HCT116 (cell line): ENCODE results near the gene OR8G5. TPM values are rescaled to one million over a fixed set of nuclear protein-coding genes. Genes with fewer than 3 reads are reported as not detected.
"Not testable (repeated sequence)": the region's sequence is repeated elsewhere in the genome, so short reads cannot be mapped to it uniquely, and the experiment has no call there.

Experiments used
- ATAC-seq: fragments of 200-7000 bp; cut with Tn5 transposase; 2 replicates; pipeline ENCODE4 v1.9.1; 2020; ENCODE audit warnings: mild to moderate bottlenecking, moderate library complexity
- BruUV-seq: library from RNA; stranded (reverse); fragments of 400-500 nt; replicated peaks from 2 replicates; lab custom pipeline; 2021; lab: Mats Ljungman, UMichigan
- CTCF ChIA-PET: fragments of 300-600 bp; sonication (Branson Sonifier 250); formaldehyde crosslinking; loops from one replicate; lab custom pipeline; 2021; ENCODE audit warnings: antibody characterized with exemption; lab: Charles Lee
- POLR2A ChIA-PET: fragments of 300-600, 350-600 bp; sonication (Branson Sonifier 250); formaldehyde crosslinking; loops from one replicate; lab custom pipeline; 2021; ENCODE audit warnings: antibody characterized with exemption; lab: Charles Lee
- RAD21 ChIA-PET, 2 experiments: fragments of 300-600 bp; sonication (Branson Sonifier 250); formaldehyde crosslinking; loops; one replicate each; lab custom pipeline; 2023; ENCODE audit warnings: low total read pairs in 2 of 2; ENCODE audit not compliant: uncharacterized antibody in 2 of 2, unreplicated experiment in 2 of 2, low non-redundant PET in 1 of 2; lab: Charles Lee
- DNase-seq: peaks from one replicate; pipeline ENCODE4 v3.0.0-alpha.2; 2010; ENCODE audit warnings: low read depth, low spot score
- H2AFZ ChIP-seq: fragments of 200-600 bp; shearing (Covaris generic), sonication (generic); 2 replicates; pipeline ENCODE4 v1.6.1; 2017; ENCODE audit warnings: low read depth, mixed run types, mixed read lengths, antibody characterized with exemption, low read length; ENCODE audit not compliant: poor library complexity, severe bottlenecking
- H3K27ac ChIP-seq: 2 replicates; pipeline ENCODE4 v1.5.1; 2012; ENCODE audit warnings: low read depth, low read length
- H3K27me3 ChIP-seq: fragments of 200-600 bp; sonication (generic); 2 replicates; pipeline ENCODE4 v1.6.1; 2016; ENCODE audit warnings: mixed run types, low read length, mixed read lengths; ENCODE audit not compliant: insufficient read depth
- H3K36me3 ChIP-seq, 2 experiments: fragments of 200-500 bp in 1 of 2; fragments of 200-600 bp in 1 of 2; sonication (Bioruptor generic) in 1 of 2; sonication (generic) in 1 of 2; 2 replicates each; pipeline versions ENCODE4 v1.5.1 to v1.6.1; 2014 to 2016; ENCODE audit warnings: low read length in 2 of 2, inconsistent platforms in 1 of 2, mixed read lengths in 1 of 2, mixed run types in 1 of 2; ENCODE audit not compliant: insufficient read depth in 2 of 2, control insufficient read depth in 1 of 2
- H3K4me1 ChIP-seq, 2 experiments: fragments of 200-600 bp in 1 of 2; sonication (generic) in 1 of 2; 2 replicates each; pipeline versions ENCODE4 v1.5.1 to v1.6.1; 2012 to 2017; ENCODE audit warnings: low read length in 2 of 2, inconsistent platforms in 1 of 2, mild to moderate bottlenecking in 1 of 2, mixed read lengths in 1 of 2, mixed run types in 1 of 2, moderate library complexity in 1 of 2; ENCODE audit not compliant: insufficient read depth in 2 of 2, control insufficient read depth in 1 of 2
- H3K4me2 ChIP-seq: fragments of 200-600 bp; sonication (generic); 2 replicates; pipeline ENCODE4 v1.6.1; 2017; ENCODE audit warnings: mixed run types, low read length, mixed read lengths
- H3K4me3 ChIP-seq, 2 experiments: fragments of 200-600 bp in 1 of 2; sonication (generic) in 1 of 2; replicated peaks in 1 of 2; 2 replicates each; pipeline ENCODE4 v1.5.1; 2011 to 2016; ENCODE audit warnings: low read length in 2 of 2, control low read depth in 1 of 2, low read depth in 1 of 2, mild to moderate bottlenecking in 1 of 2, mixed read lengths in 1 of 2, mixed run types in 1 of 2
- H3K79me2 ChIP-seq: fragments of 200-600 bp; sonication (generic); 2 replicates; pipeline ENCODE4 v1.6.1; 2017; ENCODE audit warnings: mild to moderate bottlenecking, mixed run types, low read length, moderate library complexity, mixed read lengths; ENCODE audit not compliant: insufficient read depth
- H3K9ac ChIP-seq: fragments of 200-600 bp; sonication (generic); 2 replicates; pipeline ENCODE4 v1.6.1; 2016; ENCODE audit warnings: low read length, mixed read lengths
- H3K9me2 ChIP-seq: fragments of 200-600 bp; sonication (generic), shearing (Covaris generic); 2 replicates; pipeline ENCODE4 v1.6.1; 2017; ENCODE audit warnings: mixed run types, mild to moderate bottlenecking, moderate library complexity; ENCODE audit not compliant: insufficient read depth
- H3K9me3 ChIP-seq, 2 experiments: fragments of 200-500 bp in 1 of 2; fragments of 200-600 bp in 1 of 2; sonication (Bioruptor generic) in 1 of 2; sonication (generic) in 1 of 2; 2 replicates each; pipeline ENCODE4 v1.6.1; 2014 to 2017; ENCODE audit warnings: low read length in 2 of 2, mixed read lengths in 2 of 2, inconsistent platforms in 1 of 2, low read depth in 1 of 2, mild to moderate bottlenecking in 1 of 2, mixed run types in 1 of 2, moderate library complexity in 1 of 2; ENCODE audit not compliant: control insufficient read depth in 1 of 2, insufficient read depth in 1 of 2
- H4K20me1 ChIP-seq: fragments of 200-600 bp; sonication (generic), shearing (Covaris generic); 2 replicates; pipeline ENCODE4 v1.6.1; 2017; ENCODE audit warnings: mixed run types, mild to moderate bottlenecking, moderate library complexity; ENCODE audit not compliant: insufficient read depth
- CBX3 ChIP-seq: IDR thresholded peaks from 2 replicates; pipeline ENCODE4 v1.6.1; 2012; ENCODE audit warnings: low read depth
- CEBPB ChIP-seq: IDR thresholded peaks from 2 replicates; pipeline ENCODE4 v1.6.1; 2012; ENCODE audit warnings: low read depth
- SIN3A ChIP-seq: IDR thresholded peaks from 2 replicates; pipeline ENCODE4 v1.6.1; 2012; ENCODE audit warnings: low read depth
- SRF ChIP-seq: IDR thresholded peaks from 2 replicates; pipeline ENCODE4 v1.6.1; 2012; ENCODE audit warnings: low read depth
- YY1 ChIP-seq: IDR thresholded peaks from 2 replicates; pipeline ENCODE4 v1.6.1; 2011; ENCODE audit warnings: low read length, low read depth, moderate library complexity, mild to moderate bottlenecking; ENCODE audit not compliant: insufficient replicate concordance; ENCODE audit errors: extremely low read depth
- intact Hi-C: fragments of 100-400 bp; cut with micrococcal nuclease; formaldehyde crosslinking; loops from 2 replicates; pipeline ENCODE4 v1.10.0; 2022
- total RNA-seq: library from RNA; stranded (reverse); gene quantifications from one replicate; pipeline ENCODE4 v1.2.1, GENCODE V29; 2021; ENCODE audit not compliant: unreplicated experiment
- TF ChIP-seq, protein P1 (sequence below): IDR thresholded peaks from 2 replicates; pipeline ENCODE4 v1.6.1; 2012; ENCODE audit warnings: low read depth
- TF ChIP-seq, protein P2 (sequence below), 3 experiments: fragments of 200-600 bp in 1 of 3; sonication (generic) in 1 of 3; IDR thresholded peaks in 2 of 3; conservative IDR thresholded peaks in 1 of 3; 2 replicates each; pipeline ENCODE4 v1.5.1; 2012 to 2017; ENCODE audit warnings: low read depth in 2 of 3, low read length in 2 of 3, antibody characterized with exemption in 1 of 3, borderline replicate concordance in 1 of 3, control low read depth in 1 of 3, mild to moderate bottlenecking in 1 of 3, mixed read lengths in 1 of 3, mixed run types in 1 of 3, moderate library complexity in 1 of 3; ENCODE audit not compliant: insufficient read depth in 1 of 3

Gene OR8G5
- total RNA-seq, 1 experiment from 2014 or later = not detected

DNA sequence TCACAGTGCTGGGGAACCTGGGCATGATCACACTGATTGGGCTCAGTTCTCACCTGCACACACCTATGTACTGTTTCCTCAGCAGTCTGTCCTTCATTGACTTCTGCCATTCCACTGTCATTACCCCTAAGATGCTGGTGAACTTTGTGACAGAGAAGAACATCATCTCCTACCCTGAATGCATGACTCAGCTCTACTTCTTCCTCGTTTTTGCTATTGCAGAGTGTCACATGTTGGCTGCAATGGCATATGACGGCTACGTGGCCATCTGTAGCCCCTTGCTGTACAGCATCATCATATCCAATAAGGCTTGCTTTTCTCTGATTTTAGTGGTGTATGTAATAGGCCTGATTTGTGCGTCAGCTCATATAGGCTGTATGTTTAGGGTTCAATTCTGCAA is 8.9 kb downstream of the OR8G5 start:
- intact Hi-C loops, POLR2A ChIA-PET, DNase-seq, ATAC-seq, H3K9ac ChIP-seq, H2AFZ ChIP-seq, H3K27ac ChIP-seq, H3K4me3 ChIP-seq, H4K20me1 ChIP-seq, RAD21 ChIA-PET, H3K79me2 ChIP-seq, H3K9me2 ChIP-seq, BruUV-seq, H3K36me3 ChIP-seq, H3K4me1 ChIP-seq, H3K4me2 ChIP-seq, CTCF ChIA-PET, H3K9me3 ChIP-seq: not testable (repeated sequence)
- H3K27me3 ChIP-seq = peaks cover 18% of the 10 kb centered on the region

DNA sequence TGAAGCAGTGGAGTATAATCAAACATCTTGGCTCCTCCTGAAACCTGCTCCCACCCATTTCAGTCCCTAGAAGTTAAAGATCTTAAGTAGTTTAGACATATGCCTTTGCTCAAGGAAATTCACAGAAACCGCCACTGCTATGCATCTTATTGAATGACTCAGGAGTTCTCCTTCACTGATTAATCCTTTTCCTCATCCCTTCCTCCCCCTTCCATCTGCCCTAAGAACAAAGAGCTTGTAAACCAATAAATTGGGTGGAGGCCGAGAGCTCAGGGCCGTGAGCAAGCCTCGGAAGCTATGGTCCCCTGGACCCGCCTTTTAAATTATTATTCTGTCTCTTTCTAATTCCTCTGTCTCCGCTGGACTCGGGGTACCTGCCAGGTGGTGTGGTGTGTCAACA is 14.7 kb downstream of the OR8G5 start:
- H3K27ac ChIP-seq, DNase-seq, BruUV-seq, RAD21 ChIA-PET, H4K20me1 ChIP-seq, POLR2A ChIA-PET, H3K9ac ChIP-seq, H3K9me2 ChIP-seq, H3K4me2 ChIP-seq, ATAC-seq, H2AFZ ChIP-seq, CTCF ChIA-PET, H3K79me2 ChIP-seq, H3K4me1 ChIP-seq, H3K4me3 ChIP-seq, intact Hi-C loops, H3K36me3 ChIP-seq, H3K9me3 ChIP-seq: not testable (repeated sequence)
- H3K27me3 ChIP-seq = peaks cover 16% of the 10 kb centered on the region; the same call in 1 of the 2 replicates

DNA sequence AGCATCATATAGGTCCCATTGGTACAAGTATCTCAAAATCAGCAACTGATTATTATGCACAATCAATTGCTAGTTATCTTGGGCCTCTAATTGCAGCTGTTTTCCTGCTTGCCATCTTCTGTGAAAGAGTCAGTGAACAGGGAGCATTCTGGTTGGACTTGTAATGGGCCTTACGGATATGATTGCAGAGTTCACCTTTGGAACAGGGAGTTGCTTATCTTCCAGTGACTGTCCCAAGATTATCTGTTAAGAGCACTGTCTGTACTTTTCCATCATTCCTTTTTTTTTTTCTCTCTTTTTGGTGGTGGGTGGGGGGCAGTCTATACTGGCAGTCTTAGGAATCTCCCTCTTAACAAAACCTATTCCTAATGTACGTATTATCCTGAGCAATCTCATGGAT is 17.8 kb downstream of the OR8G5 start:
- BruUV-seq = no TSS peak
- 0 out of 2 replicates have a peak, but pooled peaks cover 11% of the 10 kb centered on the region for H3K27me3 ChIP-seq
- no peaks in the 10 kb centered on the region for H3K9me2 ChIP-seq
- no peaks in the 10 kb centered on the region for H3K79me2 ChIP-seq
- no peak overlapping the region for H3K4me2 ChIP-seq
- no peak overlapping the region for H3K9ac ChIP-seq
- no peak overlapping the region for H2AFZ ChIP-seq
- H3K4me1 ChIP-seq = no peaks in the 10 kb centered on the region
- ATAC-seq (no peak), DNase-seq (no peak)
- no peaks in the 10 kb centered on the region for H3K9me3 ChIP-seq
- RAD21 ChIA-PET = no interaction called here
- H3K36me3 ChIP-seq = no peaks in the 10 kb centered on the region
- POLR2A ChIA-PET = no interaction called here
- intact Hi-C loops = no loop called here
- TF ChIP-seq CEBPB (no peak), CBX3 (no peak), YY1 (no peak), SIN3A (no peak), SRF (no peak)
- TF ChIP-seq, protein P1, sequence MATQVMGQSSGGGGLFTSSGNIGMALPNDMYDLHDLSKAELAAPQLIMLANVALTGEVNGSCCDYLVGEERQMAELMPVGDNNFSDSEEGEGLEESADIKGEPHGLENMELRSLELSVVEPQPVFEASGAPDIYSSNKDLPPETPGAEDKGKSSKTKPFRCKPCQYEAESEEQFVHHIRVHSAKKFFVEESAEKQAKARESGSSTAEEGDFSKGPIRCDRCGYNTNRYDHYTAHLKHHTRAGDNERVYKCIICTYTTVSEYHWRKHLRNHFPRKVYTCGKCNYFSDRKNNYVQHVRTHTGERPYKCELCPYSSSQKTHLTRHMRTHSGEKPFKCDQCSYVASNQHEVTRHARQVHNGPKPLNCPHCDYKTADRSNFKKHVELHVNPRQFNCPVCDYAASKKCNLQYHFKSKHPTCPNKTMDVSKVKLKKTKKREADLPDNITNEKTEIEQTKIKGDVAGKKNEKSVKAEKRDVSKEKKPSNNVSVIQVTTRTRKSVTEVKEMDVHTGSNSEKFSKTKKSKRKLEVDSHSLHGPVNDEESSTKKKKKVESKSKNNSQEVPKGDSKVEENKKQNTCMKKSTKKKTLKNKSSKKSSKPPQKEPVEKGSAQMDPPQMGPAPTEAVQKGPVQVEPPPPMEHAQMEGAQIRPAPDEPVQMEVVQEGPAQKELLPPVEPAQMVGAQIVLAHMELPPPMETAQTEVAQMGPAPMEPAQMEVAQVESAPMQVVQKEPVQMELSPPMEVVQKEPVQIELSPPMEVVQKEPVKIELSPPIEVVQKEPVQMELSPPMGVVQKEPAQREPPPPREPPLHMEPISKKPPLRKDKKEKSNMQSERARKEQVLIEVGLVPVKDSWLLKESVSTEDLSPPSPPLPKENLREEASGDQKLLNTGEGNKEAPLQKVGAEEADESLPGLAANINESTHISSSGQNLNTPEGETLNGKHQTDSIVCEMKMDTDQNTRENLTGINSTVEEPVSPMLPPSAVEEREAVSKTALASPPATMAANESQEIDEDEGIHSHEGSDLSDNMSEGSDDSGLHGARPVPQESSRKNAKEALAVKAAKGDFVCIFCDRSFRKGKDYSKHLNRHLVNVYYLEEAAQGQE = no peak
- TF ChIP-seq, protein P2, sequence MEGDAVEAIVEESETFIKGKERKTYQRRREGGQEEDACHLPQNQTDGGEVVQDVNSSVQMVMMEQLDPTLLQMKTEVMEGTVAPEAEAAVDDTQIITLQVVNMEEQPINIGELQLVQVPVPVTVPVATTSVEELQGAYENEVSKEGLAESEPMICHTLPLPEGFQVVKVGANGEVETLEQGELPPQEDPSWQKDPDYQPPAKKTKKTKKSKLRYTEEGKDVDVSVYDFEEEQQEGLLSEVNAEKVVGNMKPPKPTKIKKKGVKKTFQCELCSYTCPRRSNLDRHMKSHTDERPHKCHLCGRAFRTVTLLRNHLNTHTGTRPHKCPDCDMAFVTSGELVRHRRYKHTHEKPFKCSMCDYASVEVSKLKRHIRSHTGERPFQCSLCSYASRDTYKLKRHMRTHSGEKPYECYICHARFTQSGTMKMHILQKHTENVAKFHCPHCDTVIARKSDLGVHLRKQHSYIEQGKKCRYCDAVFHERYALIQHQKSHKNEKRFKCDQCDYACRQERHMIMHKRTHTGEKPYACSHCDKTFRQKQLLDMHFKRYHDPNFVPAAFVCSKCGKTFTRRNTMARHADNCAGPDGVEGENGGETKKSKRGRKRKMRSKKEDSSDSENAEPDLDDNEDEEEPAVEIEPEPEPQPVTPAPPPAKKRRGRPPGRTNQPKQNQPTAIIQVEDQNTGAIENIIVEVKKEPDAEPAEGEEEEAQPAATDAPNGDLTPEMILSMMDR (IDR thresholded peaks at IDR 0.05 in 2 of 3, conservative IDR thresholded peaks at IDR 0.05 in 1 of 3; ENCODE audit: borderline replicate concordance in 1 of 3, insufficient read depth in 1 of 3, low read depth in 2 of 3, low read length in 2 of 3) = no peak
- CTCF ChIA-PET = no interaction called here
- no peak overlapping the region for H3K4me3 ChIP-seq
- no peaks in the 10 kb centered on the region for H4K20me1 ChIP-seq
- H3K27ac ChIP-seq = no peak overlapping the region
